GM19328 (cell line): Measurements from ENCODE around the gene TK2.
"Not testable (repeated sequence)": the region's sequence is repeated elsewhere in the genome, so short reads cannot be mapped to it uniquely, and the experiment has no call there.

ENCODE experiments used
- ATAC-seq: cut with Tn5 transposase; IDR thresholded peaks from one replicate; pipeline ENCODE4 v1.9.1; 2021; ENCODE audit warnings: mild to moderate bottlenecking, moderate library complexity; ENCODE audit not compliant: unreplicated experiment

Gene TK2

GRCh38 chr16:66549284-66550131 lies at the start of gene TK2:
TSS of gene TK2 (minus strand) at chr16:66550122. CDS start at chr16:66550061, 61 bp downstream.
- no peak for ATAC-seq

- ATAC-seq: no peak
These were observed 48.2 kb upstream of the TK2 start for GRCh38 chr16:66598111-66598510.

- ATAC-seq: no peak
These were observed 47.3 kb upstream of the TK2 start for GRCh38 chr16:66596986-66597848.

- ATAC-seq: not testable (repeated sequence)
These were observed 46.6 kb upstream of the TK2 start for GRCh38 chr16:66596559-66596958.

- no peak for ATAC-seq
These were observed 44.8 kb upstream of the TK2 start for GRCh38 chr16:66594739-66595138.

GRCh38 chr16:66592814-66593213 lies 42.9 kb upstream of the TK2 start:
- no peak for ATAC-seq

GRCh38 chr16:66592241-66592640 lies 42.3 kb upstream of the TK2 start:
- no peak for ATAC-seq

- ATAC-seq: no peak
These were observed 41.1 kb upstream of the TK2 start for GRCh38 chr16:66591018-66591417.

GRCh38 chr16:66590322-66590721 lies 40.4 kb upstream of the TK2 start:
- ATAC-seq: no peak

- no peak for ATAC-seq
These were observed 39.2 kb upstream of the TK2 start for GRCh38 chr16:66588981-66589713.

- ATAC-seq: no peak
These were observed 38.1 kb upstream of the TK2 start for GRCh38 chr16:66587881-66588600.

GRCh38 chr16:66585481-66586239 lies 35.7 kb upstream of the TK2 start:
- no peak for ATAC-seq

GRCh38 chr16:66581246-66581952 lies 31.5 kb upstream of the TK2 start:
- ATAC-seq: no peak

- no peak for ATAC-seq
These were observed 30.8 kb upstream of the TK2 start for GRCh38 chr16:66580605-66581209.

GRCh38 chr16:66578651-66579531 lies 29.0 kb upstream of the TK2 start, which contains the start of gene CMTM2:
TSS of gene CMTM2 (plus strand) at chr16:66579463. CDS start at chr16:66579608, 145 bp downstream.
- ATAC-seq: no peak

GRCh38 chr16:66576296-66576695 lies 26.4 kb upstream of the TK2 start:
- ATAC-seq: no peak

- no peak for ATAC-seq
These were observed 25.1 kb upstream of the TK2 start for GRCh38 chr16:66575060-66575459.

GRCh38 chr16:66574531-66574930 lies 24.6 kb upstream of the TK2 start:
- no peak for ATAC-seq
